ENCODE measurements around the gene FAM151A. TPM values are rescaled to one million over a fixed set of nuclear protein-coding genes. Genes with fewer than 3 reads are reported as not detected.

The FAM151A gene
- total RNA-seq (2014; rRNA removed; shearing (Covaris generic); ENCODE audit: low replicate concordance) = not detected in 2 replicates

DNA sequence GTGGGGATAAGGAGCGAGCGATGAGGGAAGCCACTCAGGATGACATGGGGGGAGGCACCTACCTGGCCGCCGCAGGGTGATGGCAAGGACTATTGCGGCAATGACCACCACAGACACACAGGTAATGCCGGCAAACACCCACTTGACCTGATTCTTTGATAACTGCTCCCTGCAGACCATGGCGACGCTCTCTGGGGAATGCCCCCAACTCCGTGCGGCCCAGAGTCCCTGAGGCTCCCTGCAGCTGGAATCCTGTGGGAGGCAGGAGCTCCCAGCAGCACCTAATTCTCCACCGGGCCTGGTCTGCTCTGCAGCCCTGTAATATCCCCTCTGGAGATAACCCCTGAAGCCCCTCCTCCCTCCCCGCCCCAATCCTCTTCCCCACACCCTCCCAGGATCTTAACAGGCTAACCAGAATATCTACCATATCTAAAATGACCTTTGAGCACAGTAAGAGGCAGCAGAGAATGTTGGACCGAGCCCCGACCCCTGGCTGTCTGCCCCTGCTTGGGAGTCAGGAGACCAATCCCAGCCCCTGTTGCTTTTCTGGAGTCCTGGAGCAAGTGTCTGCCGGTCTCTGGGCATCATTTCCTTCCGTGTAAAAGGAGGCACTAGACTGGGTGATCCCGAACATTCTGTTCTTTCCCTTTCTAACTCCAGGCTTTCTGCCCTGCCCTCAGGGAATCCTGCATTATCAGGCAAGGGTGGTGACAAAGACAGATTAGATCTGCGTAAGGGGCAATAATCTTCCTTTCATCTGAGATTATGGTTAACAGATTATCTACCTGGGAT is at the start of gene FAM151A:
Gene FAM151A (minus strand): TSS at position 310 of the 792 bp plus-strand sequence. CDS start 130 bp downstream, at position 180.
- in situ Hi-C loops (cut with HindIII; ENCODE audit: low pct_unique_long_range_greater_than_20kb, low sequenced_read_pairs) = no loop called here
- no peak for DNase-seq (ENCODE audit: low read depth)

DNA sequence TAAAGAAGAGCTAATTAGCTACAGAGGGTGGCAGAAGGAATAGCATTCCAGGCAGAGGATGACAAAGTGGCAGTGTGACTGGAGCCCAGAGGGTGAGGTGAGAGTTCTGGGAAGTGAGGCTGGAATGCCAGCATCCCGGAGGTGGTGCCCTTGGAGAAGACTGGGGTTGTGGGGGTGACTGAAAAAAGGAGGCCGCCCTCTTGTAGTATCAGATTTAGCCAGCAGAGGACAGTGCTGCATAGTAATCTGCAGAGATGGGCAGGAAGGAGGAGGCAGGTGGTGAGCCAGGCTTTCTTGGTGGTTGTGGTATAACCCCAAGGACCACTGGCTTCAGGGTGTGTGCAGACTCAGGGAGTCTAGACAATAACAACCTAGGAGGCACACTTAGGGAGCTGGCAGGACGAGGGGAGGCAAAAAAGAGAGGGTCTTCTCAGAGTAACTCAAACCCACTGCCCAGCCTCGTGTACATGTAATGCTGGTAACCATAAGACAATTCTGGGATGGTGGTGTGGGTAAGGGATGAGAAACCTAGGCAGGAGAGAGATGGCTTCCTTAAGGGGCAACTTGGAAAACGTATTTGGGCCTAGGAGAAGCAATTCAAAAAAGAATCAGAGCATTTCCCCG is 48.8 kb upstream of the FAM151A start:
- peak; percentile 52 for DNase-seq (ENCODE audit: low read depth)

DNA sequence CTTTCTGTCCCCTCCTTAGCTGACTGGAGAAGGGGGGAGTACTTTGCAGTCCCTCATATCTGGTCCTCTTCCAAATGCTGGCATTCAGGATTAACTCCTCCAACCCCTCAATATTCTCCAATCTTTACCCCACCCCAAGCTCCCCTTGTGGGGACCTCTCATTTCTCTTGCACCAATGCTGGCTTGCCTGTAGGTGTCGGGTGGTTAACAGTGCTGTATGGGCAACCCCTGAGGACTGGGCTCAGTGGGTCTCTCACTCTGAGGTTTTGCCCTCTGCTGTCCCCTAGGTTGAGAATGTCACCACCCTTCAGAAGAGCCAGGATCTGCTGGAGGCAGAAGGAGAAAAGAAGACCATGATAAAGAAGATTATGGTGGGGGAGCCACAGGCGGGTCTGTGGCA is 45.2 kb upstream of the FAM151A start:
- DNase-seq (ENCODE audit: low read depth) = no peak
- in situ Hi-C loops (cut with HindIII; ENCODE audit: low pct_unique_long_range_greater_than_20kb, low sequenced_read_pairs) = no loop called here

More for the DNA sequence above, 48.8 kb upstream of the FAM151A start:
- in situ Hi-C loops (cut with HindIII; ENCODE audit: low pct_unique_long_range_greater_than_20kb, low sequenced_read_pairs) = no loop called here

DNA sequence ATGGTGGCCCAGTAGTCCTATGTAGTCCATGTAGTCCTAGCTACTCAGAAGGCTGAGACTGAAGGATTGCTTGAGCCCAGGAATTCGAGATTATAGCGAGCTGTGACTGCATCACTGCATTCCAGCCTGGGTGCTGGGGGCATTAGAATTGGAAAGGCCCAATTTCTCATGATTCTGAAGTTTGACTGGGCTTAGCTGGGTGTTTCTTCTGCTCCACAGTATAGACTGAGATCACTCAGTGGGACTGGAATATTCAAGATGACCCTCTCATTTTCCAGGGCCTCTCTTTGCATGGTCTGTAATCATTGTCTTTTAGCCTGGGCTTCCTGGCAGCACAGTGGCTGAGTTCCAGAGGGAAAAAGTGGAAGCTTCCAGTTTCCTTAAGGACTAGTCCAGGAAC is 44.5 kb upstream of the FAM151A start:
- in situ Hi-C loops (cut with HindIII; ENCODE audit: low pct_unique_long_range_greater_than_20kb, low sequenced_read_pairs) = no loop called here
- DNase-seq (ENCODE audit: low read depth) = no peak

DNA sequence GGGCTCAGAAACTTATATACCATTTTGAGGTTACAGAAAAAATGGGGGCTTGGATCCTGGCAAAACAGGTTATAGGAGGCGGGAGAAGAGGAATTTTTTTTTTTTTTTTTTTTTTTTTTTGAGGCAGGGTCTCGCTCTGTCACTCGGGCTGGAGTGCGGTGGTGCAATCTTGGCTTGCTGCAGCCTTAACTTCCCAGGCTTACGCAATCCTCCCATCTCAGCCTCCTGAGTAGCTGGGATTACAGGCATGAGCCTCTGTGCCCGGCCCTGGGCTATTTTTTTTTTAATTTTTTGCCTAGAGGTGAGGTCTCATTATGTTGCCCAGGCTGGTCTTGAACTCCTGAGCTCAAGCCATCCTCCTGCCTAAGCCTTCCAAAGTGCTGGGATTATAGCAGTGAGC is 43.0 kb upstream of the FAM151A start:
- in situ Hi-C loops (cut with HindIII; ENCODE audit: low pct_unique_long_range_greater_than_20kb, low sequenced_read_pairs) = no loop called here
- no peak for DNase-seq (ENCODE audit: low read depth)

DNA sequence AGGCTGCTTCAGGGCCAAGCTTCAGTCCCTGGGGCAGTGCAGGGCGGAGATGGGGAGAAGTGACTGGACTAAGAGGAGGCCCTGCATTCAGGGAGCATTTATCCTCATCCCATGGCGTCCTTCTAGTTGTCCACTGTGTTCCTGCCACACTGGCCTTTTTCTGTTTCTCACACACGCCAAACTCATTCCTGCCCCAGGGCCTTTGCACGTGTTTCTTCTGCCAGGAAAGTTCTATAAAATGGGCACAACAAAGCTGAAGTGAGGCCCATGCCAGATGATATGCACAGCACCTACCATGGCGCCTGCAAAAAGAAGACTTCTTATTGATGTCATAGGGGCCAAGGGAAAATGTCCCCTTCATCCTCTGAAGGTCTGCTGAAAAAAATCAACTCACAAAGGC is 42.5 kb upstream of the FAM151A start:
- in situ Hi-C loops (cut with HindIII; ENCODE audit: low pct_unique_long_range_greater_than_20kb, low sequenced_read_pairs) = no loop called here
- DNase-seq (ENCODE audit: low read depth) = no peak

DNA sequence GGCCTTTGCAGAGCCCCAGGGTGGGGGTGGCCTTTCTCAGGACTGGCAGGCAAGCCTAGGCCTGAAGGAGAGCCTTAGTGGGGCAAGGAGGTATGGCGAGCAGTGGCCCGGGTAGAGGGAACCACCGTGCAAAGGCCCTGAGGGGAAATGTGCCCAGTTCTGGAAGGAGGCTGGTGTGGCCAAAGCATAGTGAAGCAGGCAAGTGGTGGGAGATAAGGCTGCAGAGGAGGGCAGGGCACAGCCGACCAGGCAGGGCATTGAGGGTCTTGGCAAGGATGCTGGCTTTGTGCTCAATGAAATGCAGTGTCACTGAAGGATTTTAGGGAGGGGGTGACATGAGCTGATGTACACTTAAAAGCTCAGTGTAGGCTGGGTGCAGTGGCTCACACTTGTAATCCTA is 41.0 kb upstream of the FAM151A start:
- no peak for DNase-seq (ENCODE audit: low read depth)
- in situ Hi-C loops (cut with HindIII; ENCODE audit: low pct_unique_long_range_greater_than_20kb, low sequenced_read_pairs) = no loop called here

DNA sequence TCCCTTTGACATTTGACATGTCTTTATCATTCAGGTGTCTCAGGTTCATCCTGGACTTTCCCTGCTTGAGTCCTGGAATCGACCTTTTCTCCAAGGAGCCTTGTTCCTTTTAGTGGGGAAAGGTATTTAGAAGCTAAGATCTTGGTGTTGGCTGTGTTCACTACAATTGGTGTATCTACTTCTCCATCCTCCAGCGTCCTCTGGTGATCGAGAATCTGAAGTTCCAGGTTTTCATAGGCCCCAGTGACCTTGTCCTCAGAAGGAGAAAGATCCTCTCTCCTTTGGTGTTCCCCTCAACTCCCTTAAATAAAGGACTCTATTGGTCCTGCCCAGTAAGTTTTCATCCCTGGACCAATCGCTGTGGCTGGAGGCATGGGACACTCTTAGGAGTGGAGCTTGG is 40.4 kb upstream of the FAM151A start:
- in situ Hi-C loops (cut with HindIII; ENCODE audit: low pct_unique_long_range_greater_than_20kb, low sequenced_read_pairs) = no loop called here

DNA sequence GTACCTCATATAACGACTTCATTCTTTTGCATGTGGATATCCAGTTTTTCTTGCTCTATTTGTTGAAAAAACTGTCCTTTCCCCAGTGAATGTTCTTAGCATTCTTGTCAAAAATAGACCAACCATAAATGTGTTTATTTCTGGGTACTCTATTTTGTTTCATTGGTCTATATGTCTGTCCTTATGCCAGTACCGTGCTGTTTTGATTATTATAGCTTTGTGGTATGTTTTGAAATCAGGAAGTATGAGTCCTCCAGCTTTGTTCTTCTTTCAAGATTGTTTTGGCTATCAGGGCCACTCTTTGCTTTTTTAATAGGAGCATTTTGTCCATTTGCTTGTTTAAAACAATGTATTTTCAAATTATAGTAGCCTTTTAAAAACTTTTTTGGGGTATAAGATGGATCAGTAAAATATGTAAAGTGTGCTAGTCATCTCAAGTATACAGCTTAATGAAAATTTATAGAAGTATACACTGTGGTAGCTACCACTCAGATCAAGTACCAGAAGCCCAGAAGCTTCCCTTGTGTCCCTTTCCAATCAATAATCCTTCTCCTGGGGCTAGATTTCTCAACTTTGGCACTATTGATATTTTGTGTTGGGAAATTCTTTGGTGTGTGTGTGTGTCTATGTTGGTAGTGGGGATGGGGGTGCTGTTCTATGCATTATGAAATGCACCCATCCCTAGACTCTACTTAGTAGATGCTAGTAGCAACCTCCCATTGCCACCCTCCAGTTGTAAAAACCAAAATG is 35.0 kb upstream of the FAM151A start:
- in situ Hi-C loops (cut with HindIII; ENCODE audit: low pct_unique_long_range_greater_than_20kb, low sequenced_read_pairs) = no loop called here
- no peak for DNase-seq (ENCODE audit: low read depth)

More for the DNA sequence above, 40.4 kb upstream of the FAM151A start:
- DNase-seq (ENCODE audit: low read depth) = no peak

DNA sequence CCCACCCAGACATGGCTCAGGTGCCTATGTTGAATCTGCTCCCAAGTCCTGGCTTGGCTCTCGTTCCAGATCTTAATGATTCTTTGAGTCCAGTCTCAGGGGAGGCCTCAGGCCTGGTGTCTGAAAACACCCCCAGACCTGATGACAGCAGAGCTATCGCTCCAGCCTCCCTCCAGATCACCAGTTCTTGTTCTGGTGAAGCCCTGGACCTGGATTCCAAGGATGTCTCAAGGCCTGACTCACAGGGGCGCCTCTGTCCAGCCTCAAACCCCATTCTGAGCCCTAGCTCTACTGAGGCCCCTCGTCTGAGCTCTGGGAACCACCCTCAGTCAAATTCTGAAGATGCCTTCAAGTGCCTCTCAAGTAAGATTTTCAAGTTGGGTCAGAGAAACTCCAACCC is 29.7 kb upstream of the FAM151A start:
- in situ Hi-C loops (cut with HindIII; ENCODE audit: low pct_unique_long_range_greater_than_20kb, low sequenced_read_pairs) = no loop called here
- no peak for DNase-seq (ENCODE audit: low read depth)

DNA sequence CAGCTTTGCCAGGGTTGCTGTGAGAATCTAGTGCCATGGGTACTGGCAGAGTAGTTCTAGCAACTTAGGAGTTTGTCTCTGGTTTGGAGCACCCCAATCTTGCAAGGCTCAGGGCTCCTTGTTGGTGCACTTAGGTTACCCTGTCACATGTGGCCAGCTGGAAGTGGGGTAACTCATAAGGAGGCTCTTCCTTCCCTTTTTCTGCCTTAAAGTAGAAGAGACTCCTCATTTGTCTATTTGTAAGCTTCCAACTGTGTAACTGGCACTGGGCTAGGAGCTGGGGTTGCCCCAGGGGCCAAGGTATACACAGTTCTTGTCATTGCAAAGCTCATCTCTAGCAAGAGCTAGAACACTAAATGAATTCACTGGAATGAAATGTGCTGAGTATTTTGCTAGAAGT is 28.8 kb upstream of the FAM151A start:
- in situ Hi-C loops (cut with HindIII; ENCODE audit: low pct_unique_long_range_greater_than_20kb, low sequenced_read_pairs) = no loop called here
- DNase-seq (ENCODE audit: low read depth) = no peak

DNA sequence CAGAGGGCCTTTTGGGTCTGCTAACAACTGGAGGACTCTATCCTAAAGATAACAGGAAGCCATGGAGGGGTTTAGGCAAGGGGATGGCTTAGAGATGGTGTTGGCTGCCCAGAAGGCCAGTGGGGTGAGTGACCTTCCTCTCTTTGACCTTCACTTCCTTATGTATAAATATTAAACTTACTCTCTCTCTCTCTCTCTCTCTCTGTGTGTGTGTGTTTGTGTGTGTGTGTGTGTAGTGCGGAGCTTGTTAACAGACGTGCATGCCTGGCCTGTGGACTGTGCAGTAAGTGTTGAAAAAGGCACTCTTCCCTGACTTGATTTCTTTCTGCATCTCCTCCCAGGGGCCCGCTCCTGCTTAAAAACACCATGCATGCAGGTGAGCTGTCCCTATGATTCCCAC is 28.3 kb upstream of the FAM151A start:
- in situ Hi-C loops (cut with HindIII; ENCODE audit: low pct_unique_long_range_greater_than_20kb, low sequenced_read_pairs) = no loop called here
- no peak for DNase-seq (ENCODE audit: low read depth)

DNA sequence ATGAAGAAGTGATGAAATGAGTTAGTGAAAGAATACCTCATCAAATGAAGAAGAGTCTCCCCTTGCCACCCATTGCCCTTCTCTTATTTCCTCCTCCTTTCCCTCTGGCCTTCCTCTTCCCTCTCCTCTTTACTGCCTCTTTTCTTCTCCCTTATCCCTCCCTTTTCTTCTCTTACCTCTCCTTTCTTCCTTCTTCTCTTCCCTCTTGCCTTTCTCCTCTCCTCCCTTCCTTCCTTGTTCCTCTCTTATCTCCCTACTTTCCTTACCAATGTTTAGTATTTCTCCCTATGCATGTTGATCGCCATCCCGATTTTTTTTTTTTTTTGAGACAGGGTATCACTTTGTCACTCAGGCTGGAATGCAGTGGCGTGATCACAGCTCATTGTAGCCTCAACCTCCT is 27.1 kb upstream of the FAM151A start:
- DNase-seq (ENCODE audit: low read depth) = no peak

DNA sequence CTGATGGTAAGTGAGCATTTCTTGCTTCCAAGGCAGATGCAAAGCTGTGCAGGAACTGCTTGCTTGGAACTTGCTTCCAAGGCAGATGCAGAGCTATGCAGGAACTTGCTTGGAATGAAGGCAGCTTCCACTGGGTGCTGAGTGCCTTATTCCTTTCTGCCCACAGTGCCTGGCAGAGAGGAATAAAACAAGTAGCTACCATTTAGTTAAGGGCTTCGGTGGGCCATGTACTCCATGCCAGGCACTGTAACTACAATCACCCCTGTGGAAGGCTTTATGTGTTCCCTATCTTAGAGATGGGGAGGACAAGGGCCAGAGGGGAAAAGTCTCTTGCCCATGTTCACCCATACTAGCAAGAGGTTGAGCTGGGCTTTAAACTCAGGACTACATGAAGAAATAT is 26.6 kb upstream of the FAM151A start:
- in situ Hi-C loops (cut with HindIII; ENCODE audit: low pct_unique_long_range_greater_than_20kb, low sequenced_read_pairs) = no loop called here
- DNase-seq (ENCODE audit: low read depth) = no peak

More for the DNA sequence above, 27.1 kb upstream of the FAM151A start:
- in situ Hi-C loops (cut with HindIII; ENCODE audit: low pct_unique_long_range_greater_than_20kb, low sequenced_read_pairs) = no loop called here

DNA sequence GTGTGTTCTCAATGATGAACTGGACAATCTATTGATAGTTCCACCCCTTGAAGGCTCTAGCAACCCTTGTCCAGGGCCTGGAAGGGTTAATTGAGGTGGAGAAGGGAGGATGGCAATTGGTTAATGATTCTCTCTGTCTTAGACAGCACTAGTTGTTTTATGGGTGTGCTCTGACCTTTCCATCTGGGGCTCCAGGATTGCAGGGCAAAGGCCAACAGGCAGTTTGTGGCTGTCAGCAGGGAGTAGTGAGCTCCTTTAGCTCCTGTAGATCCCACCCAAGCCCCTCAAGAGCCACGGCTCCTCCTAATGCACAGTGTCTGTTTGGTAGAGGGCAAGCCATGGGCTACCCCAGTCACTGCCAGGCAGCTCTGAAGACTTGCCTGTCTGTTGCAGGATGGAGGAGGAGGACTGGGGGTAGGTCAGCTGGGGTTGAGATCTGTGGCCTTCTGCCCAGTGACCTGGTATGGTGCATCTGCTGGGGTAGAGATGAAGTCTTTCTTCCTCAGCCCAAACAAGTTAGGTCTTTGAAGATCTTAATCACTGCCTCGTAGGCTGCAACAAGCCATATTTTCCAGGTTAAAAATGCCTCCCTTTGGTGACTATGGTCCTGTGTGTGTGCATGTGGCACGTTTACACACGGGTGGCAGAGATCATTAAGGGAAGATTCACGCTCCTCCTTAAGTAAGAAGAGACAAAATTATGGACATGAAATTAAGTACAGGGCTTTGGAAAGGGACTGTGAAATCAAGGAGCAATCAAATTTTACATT is 26.0 kb upstream of the FAM151A start:
- DNase-seq (ENCODE audit: low read depth) = peak; percentile 40
- in situ Hi-C loops (cut with HindIII; ENCODE audit: low pct_unique_long_range_greater_than_20kb, low sequenced_read_pairs) = no loop called here

DNA sequence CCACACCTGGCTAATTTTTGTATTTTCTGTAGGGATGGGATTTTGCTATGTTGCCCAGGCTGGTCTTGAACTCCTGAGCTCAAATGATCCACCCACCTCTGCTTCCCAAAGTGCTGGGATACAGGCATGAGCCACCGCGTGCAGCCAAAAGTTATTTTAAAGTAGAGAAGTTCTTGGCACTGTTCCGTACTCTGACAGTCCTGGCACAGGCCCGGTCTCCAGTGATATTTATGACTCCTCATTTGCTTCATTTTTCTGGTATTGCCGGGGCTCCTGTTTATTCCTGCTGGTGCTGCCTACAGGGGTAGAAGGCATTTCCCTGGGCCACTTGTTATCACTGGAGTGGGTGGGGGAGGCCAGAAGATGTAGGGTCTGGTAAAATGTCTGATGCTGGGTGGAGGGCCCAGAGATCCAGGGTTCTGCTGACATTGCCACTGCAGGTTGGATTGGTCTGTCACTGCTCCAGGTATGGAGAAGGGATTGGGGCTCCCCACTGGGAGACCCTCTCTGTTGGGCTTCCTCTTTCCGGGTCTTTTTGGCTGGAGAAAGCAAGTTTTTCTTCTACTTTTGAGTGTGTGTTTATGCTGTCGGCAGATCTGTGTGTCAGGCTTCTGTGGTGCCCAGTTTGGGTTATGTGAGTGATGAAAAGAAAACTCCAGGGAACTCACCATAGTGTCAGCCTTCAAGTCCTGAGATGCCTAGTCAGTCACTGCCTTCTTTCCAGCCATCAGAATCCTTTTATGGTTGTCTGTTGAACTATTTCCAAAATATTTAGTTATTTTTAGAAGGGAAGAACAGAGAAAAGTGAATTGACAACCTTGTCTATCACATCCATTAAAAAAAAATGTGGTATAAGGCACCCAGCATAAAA is 22.7 kb upstream of the FAM151A start:
- in situ Hi-C loops (cut with HindIII; ENCODE audit: low pct_unique_long_range_greater_than_20kb, low sequenced_read_pairs) = no loop called here
- no peak for DNase-seq (ENCODE audit: low read depth)

DNA sequence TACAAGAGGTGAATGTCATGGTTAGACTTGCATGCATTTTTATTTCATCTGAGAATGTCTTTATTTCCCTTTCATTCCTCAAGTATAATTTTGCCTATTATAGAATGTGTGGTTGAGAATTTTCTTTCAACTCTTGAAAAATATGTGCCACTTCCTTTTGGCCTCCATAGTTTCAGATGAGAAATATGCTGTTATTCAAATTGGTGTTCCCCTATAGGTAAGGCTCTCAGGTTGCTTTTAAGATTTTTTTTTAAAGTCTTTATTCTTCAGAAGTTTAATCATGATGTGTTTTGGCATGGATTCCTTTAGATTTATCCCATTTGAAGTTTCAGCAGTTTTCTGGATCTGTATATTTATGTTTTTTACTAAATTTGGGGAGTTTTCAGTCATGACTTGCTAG is 20.4 kb upstream of the FAM151A start:
- in situ Hi-C loops (cut with HindIII; ENCODE audit: low pct_unique_long_range_greater_than_20kb, low sequenced_read_pairs) = no loop called here
- no peak for DNase-seq (ENCODE audit: low read depth)

Data from Caki2 (cell line).